Measurements from ENCODE around the gene MYL12A.

The MYL12A gene

GRCh38 chr18:3248658-3249359 is 1.2 kb downstream of the MYL12A start:
- Histone ChIP-seq H3K9me3 (ENCODE audit: insufficient read depth, low read depth, low read length) (no peaks in the 10 kb centered on the region), H3K4me3 (ENCODE audit: low read length) (peak overlapping the region; percentile 99), H3K27ac (ENCODE audit: low read length) (peak overlapping the region; percentile 94), H3K4me1 (ENCODE audit: insufficient read depth, low read length) (peaks cover 5% of the 10 kb centered on the region; the same call in 1 of the 2 replicates), H3K36me3 (ENCODE audit: insufficient read depth, low read depth, low read length) (peaks cover 32% of the 10 kb centered on the region), H3K9ac (ENCODE audit: low read depth, low read length) (peak overlapping the region; percentile 97), H3K27me3 (ENCODE audit: insufficient read depth, low read length) (no peaks in the 10 kb centered on the region)

GRCh38 chr18:3250237-3251107 is 2.9 kb downstream of the MYL12A start:
- Histone ChIP-seq H3K4me3 (ENCODE audit: low read length) (no peak overlapping the region), H3K4me1 (ENCODE audit: insufficient read depth, low read length) (peaks cover 5% of the 10 kb centered on the region), H3K9me3 (ENCODE audit: insufficient read depth, low read depth, low read length) (no peaks in the 10 kb centered on the region), H3K27me3 (ENCODE audit: insufficient read depth, low read length) (no peaks in the 10 kb centered on the region), H3K36me3 (ENCODE audit: insufficient read depth, low read depth, low read length) (peaks cover 48% of the 10 kb centered on the region), H3K27ac (ENCODE audit: low read length) (no peak overlapping the region), H3K9ac (ENCODE audit: low read depth, low read length) (no peak overlapping the region; the same call in 1 of the 2 replicates)

DNA sequence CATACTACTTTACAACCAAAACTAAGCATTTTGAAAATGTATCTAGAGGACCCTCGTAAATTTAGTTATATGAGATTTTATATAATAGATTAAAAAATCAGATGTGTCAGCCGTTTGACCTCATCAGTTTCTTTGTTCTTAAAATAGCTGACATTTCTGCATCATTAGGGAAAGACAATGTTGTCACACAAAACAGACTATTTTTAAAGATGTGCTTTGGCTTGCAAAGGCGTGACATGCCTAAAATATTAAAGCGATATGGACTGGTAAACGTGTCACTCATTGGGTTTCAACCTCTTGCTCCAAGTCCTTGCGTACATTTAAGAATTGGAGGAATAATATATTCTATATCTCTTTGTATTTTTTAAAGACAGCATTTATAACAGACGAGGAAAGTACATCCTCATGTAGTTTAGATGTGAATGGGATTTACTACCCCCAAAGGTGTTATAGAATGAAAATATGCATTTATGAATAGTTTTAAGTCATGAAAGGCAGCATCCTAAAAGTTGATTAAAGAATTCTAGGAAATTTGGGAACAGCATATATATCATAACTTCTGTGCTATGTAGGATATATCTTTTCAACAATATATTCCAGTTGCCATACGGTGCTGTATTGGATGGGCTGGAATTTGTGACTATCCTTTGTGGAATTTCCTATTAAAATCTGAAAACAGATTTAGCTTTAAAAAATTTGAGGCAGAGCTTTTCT is 3.8 kb downstream of the MYL12A start:
- no peaks in the 10 kb centered on the region for H3K9me3 ChIP-seq (ENCODE audit: insufficient read depth, low read depth, low read length)
- peaks cover 7% of the 10 kb centered on the region for H3K4me1 ChIP-seq (ENCODE audit: insufficient read depth, low read length)

DNA sequence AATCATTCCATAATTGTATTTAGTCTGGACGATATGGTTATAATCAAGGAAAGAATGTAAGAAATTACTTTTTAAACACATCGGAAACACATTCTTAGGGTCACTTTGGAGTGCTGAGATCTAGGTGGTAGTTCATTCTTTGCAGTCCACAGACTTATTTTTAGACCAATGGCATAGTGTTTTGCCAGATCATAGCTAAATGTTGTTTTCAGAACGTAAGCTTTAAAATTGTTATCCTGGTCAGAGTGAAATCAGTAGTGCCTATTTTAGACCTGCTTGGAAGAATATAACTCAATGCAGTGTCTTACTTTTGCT is 4.3 kb downstream of the MYL12A start:
- peaks cover 63% of the 10 kb centered on the region for H3K36me3 ChIP-seq (ENCODE audit: insufficient read depth, low read depth, low read length)
- H3K27me3 ChIP-seq (ENCODE audit: insufficient read depth, low read length): no peaks in the 10 kb centered on the region
- H3K4me3 ChIP-seq (ENCODE audit: low read length): no peak overlapping the region
- no peak overlapping the region for H3K9ac ChIP-seq (ENCODE audit: low read depth, low read length)
- no peaks in the 10 kb centered on the region for H3K9me3 ChIP-seq (ENCODE audit: insufficient read depth, low read depth, low read length)
- peaks cover 8% of the 10 kb centered on the region for H3K4me1 ChIP-seq (ENCODE audit: insufficient read depth, low read length)
- H3K27ac ChIP-seq (ENCODE audit: low read length): no peak overlapping the region

More for the DNA sequence above, 3.8 kb downstream of the MYL12A start:
- Histone ChIP-seq H3K4me3 (ENCODE audit: low read length) (no peak overlapping the region), H3K27ac (ENCODE audit: low read length) (no peak overlapping the region), H3K9ac (ENCODE audit: low read depth, low read length) (no peak overlapping the region), H3K27me3 (ENCODE audit: insufficient read depth, low read length) (no peaks in the 10 kb centered on the region), H3K36me3 (ENCODE audit: insufficient read depth, low read depth, low read length) (peaks cover 57% of the 10 kb centered on the region)

GRCh38 chr18:3252843-3253242 is 5.2 kb downstream of the MYL12A start:
- no peak overlapping the region for H3K27ac ChIP-seq (ENCODE audit: low read length)

GRCh38 chr18:3254725-3255124 is 7.1 kb downstream of the MYL12A start:
- Histone ChIP-seq H3K36me3 (ENCODE audit: insufficient read depth, low read depth, low read length) (peaks cover 79% of the 10 kb centered on the region), H3K9me3 (ENCODE audit: insufficient read depth, low read depth, low read length) (no peaks in the 10 kb centered on the region), H3K4me3 (ENCODE audit: low read length) (no peak overlapping the region), H3K4me1 (ENCODE audit: insufficient read depth, low read length) (peaks cover 15% of the 10 kb centered on the region; the same call in 1 of the 2 replicates), H3K27me3 (ENCODE audit: insufficient read depth, low read length) (no peaks in the 10 kb centered on the region), H3K27ac (ENCODE audit: low read length) (no peak overlapping the region), H3K9ac (ENCODE audit: low read depth, low read length) (no peak overlapping the region)

More at GRCh38 chr18:3252843-3253242, 5.2 kb downstream of the MYL12A start:
- Histone ChIP-seq H3K9ac (ENCODE audit: low read depth, low read length) (no peak overlapping the region), H3K4me3 (ENCODE audit: low read length) (no peak overlapping the region), H3K9me3 (ENCODE audit: insufficient read depth, low read depth, low read length) (no peaks in the 10 kb centered on the region), H3K27me3 (ENCODE audit: insufficient read depth, low read length) (no peaks in the 10 kb centered on the region), H3K4me1 (ENCODE audit: insufficient read depth, low read length) (peaks cover 15% of the 10 kb centered on the region), H3K36me3 (ENCODE audit: insufficient read depth, low read depth, low read length) (peaks cover 72% of the 10 kb centered on the region)

DNA sequence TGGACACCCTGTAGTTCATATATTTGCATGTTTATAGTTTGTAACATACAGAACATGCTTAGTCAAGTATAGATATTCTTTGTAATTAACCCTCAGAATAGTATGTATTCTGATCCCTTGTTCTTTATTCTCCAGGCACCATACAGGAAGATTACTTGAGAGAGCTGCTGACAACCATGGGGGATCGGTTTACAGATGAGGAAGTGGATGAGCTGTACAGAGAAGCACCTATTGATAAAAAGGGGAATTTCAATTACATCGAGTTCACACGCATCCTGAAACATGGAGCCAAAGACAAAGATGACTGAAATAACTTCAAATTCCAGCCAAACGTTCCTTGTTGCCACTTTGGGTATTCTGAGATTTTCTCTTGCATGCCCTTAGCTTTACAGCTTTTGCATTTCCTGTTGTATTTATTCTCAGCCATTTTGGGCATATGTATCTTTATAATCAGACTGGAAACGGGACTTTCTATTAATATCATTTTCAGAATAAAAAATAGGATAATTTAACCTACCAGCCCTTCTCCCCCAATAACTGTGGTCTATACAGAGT is 8.1 kb downstream of the MYL12A start:
- H3K27ac ChIP-seq (ENCODE audit: low read length): no peak overlapping the region
- H3K36me3 ChIP-seq (ENCODE audit: insufficient read depth, low read depth, low read length): peaks cover 70% of the 10 kb centered on the region
- peaks cover 10% of the 10 kb centered on the region; the same call in 1 of the 2 replicates for H3K4me1 ChIP-seq (ENCODE audit: insufficient read depth, low read length)
- no peak overlapping the region for H3K9ac ChIP-seq (ENCODE audit: low read depth, low read length)
- no peak overlapping the region for H3K4me3 ChIP-seq (ENCODE audit: low read length)
- no peaks in the 10 kb centered on the region for H3K9me3 ChIP-seq (ENCODE audit: insufficient read depth, low read depth, low read length)
- no peaks in the 10 kb centered on the region for H3K27me3 ChIP-seq (ENCODE audit: insufficient read depth, low read length)

GRCh38 chr18:3256693-3257626 is 9.4 kb downstream of the MYL12A start:
- Histone ChIP-seq H3K36me3 (ENCODE audit: insufficient read depth, low read depth, low read length) (peaks cover 69% of the 10 kb centered on the region), H3K27ac (ENCODE audit: low read length) (no peak overlapping the region), H3K4me3 (ENCODE audit: low read length) (no peak overlapping the region)

GRCh38 chr18:3257627-3258120 is 10.1 kb downstream of the MYL12A start:
- Histone ChIP-seq H3K9ac (ENCODE audit: low read depth, low read length) (no peak overlapping the region; the same call in 1 of the 2 replicates), H3K27me3 (ENCODE audit: insufficient read depth, low read length) (no peaks in the 10 kb centered on the region), H3K4me3 (ENCODE audit: low read length) (no peak overlapping the region), H3K27ac (ENCODE audit: low read length) (no peak overlapping the region), H3K4me1 (ENCODE audit: insufficient read depth, low read length) (peaks cover 14% of the 10 kb centered on the region), H3K36me3 (ENCODE audit: insufficient read depth, low read depth, low read length) (peaks cover 65% of the 10 kb centered on the region), H3K9me3 (ENCODE audit: insufficient read depth, low read depth, low read length) (no peaks in the 10 kb centered on the region)

More at GRCh38 chr18:3256693-3257626, 9.4 kb downstream of the MYL12A start:
- no peaks in the 10 kb centered on the region for H3K9me3 ChIP-seq (ENCODE audit: insufficient read depth, low read depth, low read length)
- peaks cover 14% of the 10 kb centered on the region for H3K4me1 ChIP-seq (ENCODE audit: insufficient read depth, low read length)
- peak overlapping the region; percentile 4; the same call in 1 of the 2 replicates for H3K9ac ChIP-seq (ENCODE audit: low read depth, low read length)
- no peaks in the 10 kb centered on the region for H3K27me3 ChIP-seq (ENCODE audit: insufficient read depth, low read length)

GRCh38 chr18:3260995-3261372 is 13.4 kb downstream of the MYL12A start:
- peak overlapping the region; percentile 75 for H3K4me3 ChIP-seq (ENCODE audit: low read length)
- H3K4me1 ChIP-seq (ENCODE audit: insufficient read depth, low read length): peaks cover 23% of the 10 kb centered on the region
- no peaks in the 10 kb centered on the region for H3K9me3 ChIP-seq (ENCODE audit: insufficient read depth, low read depth, low read length)
- peaks cover 32% of the 10 kb centered on the region for H3K36me3 ChIP-seq (ENCODE audit: insufficient read depth, low read depth, low read length)
- peak overlapping the region; percentile 86 for H3K9ac ChIP-seq (ENCODE audit: low read depth, low read length)
- peak overlapping the region; percentile 75 for H3K27ac ChIP-seq (ENCODE audit: low read length)
- H3K27me3 ChIP-seq (ENCODE audit: insufficient read depth, low read length): no peaks in the 10 kb centered on the region
